A549 (cell line): ENCODE measurements around the gene SP110. TPM values are rescaled to one million over a fixed set of nuclear protein-coding genes. Genes with fewer than 3 reads are reported as not detected.

Source experiments
- ATAC-seq, 2 experiments: fragments of 200-7000 bp in 1 of 2; fragments of >200 bp in 1 of 2; cut with Nextera tagmentation in 1 of 2; cut with Tn5 transposase in 1 of 2; 3 replicates each; pipeline versions ENCODE4 v1.8.0 to v1.9.1; 2018 to 2020; ENCODE audit warnings: mild to moderate bottlenecking in 1 of 2, moderate library complexity in 1 of 2
- CTCF ChIA-PET: fragments of 300-600 bp; sonication (Branson Sonifier 250); formaldehyde crosslinking; extraction: SDS; loops from one replicate; lab custom pipeline; 2021; ENCODE audit warnings: antibody characterized with exemption, inconsistent platforms; lab: Yijun Ruan, JAX
- POLR2A ChIA-PET: fragments of 350-600 bp; formaldehyde crosslinking; extraction: SDS; loops from one replicate; lab custom pipeline; 2021; ENCODE audit warnings: antibody characterized with exemption, inconsistent platforms; lab: Yijun Ruan, JAX
- DNase-seq, 2 experiments: peaks; one replicate each; pipeline versions ENCODE4 v3.0.0 to v3.0.0-alpha.2; 2011 to 2016; ENCODE audit warnings: low read depth in 1 of 2, low spot score in 1 of 2
- FAIRE-seq: peaks from 2 replicates; lab custom pipeline; 2011; peaks lifted over from hg19 to GRCh38; lab: Jason Lieb, UNC
- H3K27ac ChIP-seq, 2 experiments: fragments of >200 bp; sonication (Bioruptor Twin); formaldehyde crosslinking; 3 replicates each; pipeline ENCODE4 v1.5.1; 2016 to 2017
- H3K4me1 ChIP-seq: fragments of >200 bp; sonication (Bioruptor Twin); formaldehyde crosslinking; 3 replicates; pipeline ENCODE4 v1.6.1; 2016
- H3K4me2 ChIP-seq: fragments of >200 bp; sonication (Bioruptor Twin); formaldehyde crosslinking; 3 replicates; pipeline ENCODE4 v1.6.1; 2016
- H3K4me3 ChIP-seq: fragments of >200 bp; sonication (Bioruptor Twin); formaldehyde crosslinking; 3 replicates; pipeline ENCODE4 v1.5.1; 2016
- H3K9me3 ChIP-seq: fragments of >200 bp; sonication (Bioruptor Twin); formaldehyde crosslinking; 3 replicates; pipeline ENCODE4 v1.6.1; 2016
- CBX2 ChIP-seq: fragments of 200-600 bp; sonication (generic); IDR thresholded peaks from 2 replicates; pipeline ENCODE4 v1.6.1; 2016; ENCODE audit warnings: low read depth, mild to moderate bottlenecking, borderline replicate concordance
- CBX8 ChIP-seq: fragments of 200-600 bp; sonication (generic); IDR thresholded peaks from 2 replicates; pipeline ENCODE4 v1.6.1; 2016
- CHD2 ChIP-seq: fragments of 150-350 bp; IDR thresholded peaks from 2 replicates; pipeline ENCODE4 v1.6.1; 2014; ENCODE audit warnings: low read length; ENCODE audit not compliant: partially characterized antibody
- EHF ChIP-seq: fragments of 250-450 bp; sonication (Bioruptor Pico); IDR thresholded peaks from 2 replicates; pipeline ENCODE4 v1.5.0; 2020; ENCODE audit warnings: mild to moderate bottlenecking
- ESRRA ChIP-seq: fragments of 150-350 bp; IDR thresholded peaks from 2 replicates; pipeline ENCODE4 v1.6.1; 2014; ENCODE audit warnings: mild to moderate bottlenecking, low read length, borderline replicate concordance
- FOSB ChIP-seq: fragments of 250-450 bp; sonication (Bioruptor Pico); IDR thresholded peaks from 2 replicates; pipeline ENCODE4 v1.5.0; 2020; ENCODE audit warnings: mild to moderate bottlenecking, moderate library complexity
- FOSL2 ChIP-seq, 2 experiments: fragments of 450-650 bp in 1 of 2; fragments of >200 bp in 1 of 2; sonication (Bioruptor Twin) in 1 of 2; formaldehyde crosslinking; IDR thresholded peaks; 2 replicates each; pipeline versions ENCODE4 v1.5.0 to v1.6.1; 2016 to 2020; ENCODE audit warnings: mild to moderate bottlenecking in 1 of 2, moderate library complexity in 1 of 2
- HES2 ChIP-seq: fragments of >200 bp; sonication (Bioruptor Twin); formaldehyde crosslinking; IDR thresholded peaks from 2 replicates; pipeline ENCODE4 v1.6.1; 2016
- HMGXB4 ChIP-seq: fragments of 250-450 bp; sonication (Bioruptor Pico); IDR thresholded peaks from 2 replicates; pipeline ENCODE4 v1.5.0; 2021; ENCODE audit warnings: mild to moderate bottlenecking, moderate library complexity, borderline replicate concordance
- HOXB13 ChIP-seq: fragments of 250-450 bp; sonication (Bioruptor Pico); IDR thresholded peaks from 2 replicates; pipeline ENCODE4 v1.5.0; 2020; ENCODE audit warnings: low read depth, mild to moderate bottlenecking, moderate library complexity
- MAFK ChIP-seq: fragments of 450-650 bp; IDR thresholded peaks from 2 replicates; pipeline ENCODE4 v1.6.1; 2014; ENCODE audit not compliant: partially characterized antibody
- MAX ChIP-seq: IDR thresholded peaks from 2 replicates; pipeline ENCODE4 v1.6.1; 2012
- NR3C1 ChIP-seq: fragments of >200 bp; sonication (Bioruptor Twin); formaldehyde crosslinking; IDR thresholded peaks from 3 replicates; pipeline ENCODE4 v1.6.1; 2017
- PHF8 ChIP-seq: fragments of 200-600 bp; sonication (generic); IDR thresholded peaks from 2 replicates; pipeline ENCODE4 v1.6.1; 2016; ENCODE audit warnings: low read depth, mild to moderate bottlenecking, antibody characterized with exemption, moderate library complexity, borderline replicate concordance
- POLR2A ChIP-seq: IDR thresholded peaks from 2 replicates; pipeline ENCODE4 v1.6.1; 2012; ENCODE audit warnings: mild to moderate bottlenecking, low read length
- POLR2AphosphoS2 ChIP-seq: conservative IDR thresholded peaks from 2 replicates; pipeline ENCODE4 v1.6.1; 2012; ENCODE audit warnings: low read length, improper control_type of control experiment, inconsistent platforms
- RAD21 ChIP-seq, 2 experiments: fragments of >200 bp in 1 of 2; sonication (Bioruptor Twin) in 1 of 2; formaldehyde crosslinking in 1 of 2; IDR thresholded peaks in 1 of 2; conservative IDR thresholded peaks in 1 of 2; 2 replicates in 1 of 2; 3 replicates in 1 of 2; pipeline ENCODE4 v1.6.1; 2012 to 2018; ENCODE audit warnings: inconsistent platforms in 1 of 2
- RARB ChIP-seq: fragments of 250-450 bp; sonication (Bioruptor Pico); IDR thresholded peaks from 2 replicates; pipeline ENCODE4 v1.8.0; 2021; ENCODE audit warnings: mild to moderate bottlenecking, moderate library complexity
- RCOR1 ChIP-seq: fragments of 150-350 bp; IDR thresholded peaks from 2 replicates; pipeline ENCODE4 v1.6.1; 2014; ENCODE audit warnings: antibody characterized with exemption, low read length, low read depth
- RFX5 ChIP-seq: fragments of 450-650 bp; IDR thresholded peaks from 2 replicates; pipeline ENCODE4 v1.7.1; 2014; ENCODE audit warnings: antibody characterized with exemption, mild to moderate bottlenecking, moderate library complexity
- RNF2 ChIP-seq: fragments of 200-600 bp; sonication (generic); IDR thresholded peaks from 2 replicates; pipeline ENCODE4 v1.6.1; 2016; ENCODE audit warnings: low read depth, mild to moderate bottlenecking, antibody characterized with exemption, moderate library complexity, borderline replicate concordance
- TFCP2L1 ChIP-seq: fragments of 250-450 bp; sonication (Bioruptor Pico); IDR thresholded peaks from 2 replicates; pipeline ENCODE4 v1.5.0; 2021; ENCODE audit warnings: mild to moderate bottlenecking
- ZC3H11A ChIP-seq: fragments of 450-650 bp; IDR thresholded peaks from 2 replicates; pipeline ENCODE4 v1.6.1; 2014; ENCODE audit warnings: antibody characterized with exemption, mild to moderate bottlenecking
- WGBS: methylation state at CpG from one replicate; pipeline ENCODE4 v1.1.6; 2017; ENCODE audit errors: missing lambda C conversion rate; 5-methylcytosine and 5-hydroxymethylcytosine counted together
- polyA plus RNA-seq, 4 experiments: library from polyadenylated mRNA; depleted of rRNA in 3 of 4; stranded (reverse); fragments of >200 nt; fragmentation: RNase III in 1 of 4; extraction: RNeasy Plus Mini Kit Qiagen cat#74134 plus additional on column Dnase treatment in 1 of 4; gene quantifications; 2 replicates in 3 of 4; 3 replicates in 1 of 4; pipeline ENCODE4 v1.2.3, GENCODE V29; 2011 to 2017
- TF ChIP-seq, protein P1 (sequence below): IDR thresholded peaks from 2 replicates; pipeline ENCODE4 v1.6.1; 2012; ENCODE audit warnings: low read depth, borderline replicate concordance

Gene SP110
- polyA plus RNA-seq, 2 of the 4 experiments (the other 2 are of a cell fraction) = 3.6 to 4.6 TPM

- Histone ChIP-seq H3K4me2 (no peak overlapping the region), H3K9me3 (peaks cover 4% of the 10 kb centered on the region; the same call in 1 of the 3 replicates), H3K27ac (no peak overlapping the region), H3K4me1 (no peaks in the 10 kb centered on the region), H3K4me3 (no peak overlapping the region)
- CTCF ChIA-PET = no interaction called here
- WGBS = 43% methylated on average over 3 of the region's 3 CpGs
- POLR2A ChIA-PET = no interaction called here
- no peak for ATAC-seq
- TF ChIP-seq FOSL2 (IDR thresholded peaks at IDR 0.05) (no peak), FOSL2 (CRISPR knock-in tag; IDR thresholded peaks at IDR 0.05) (no peak), RARB (no peak), RCOR1 (no peak), ESRRA (no peak), FOSB (CRISPR knock-in tag) (no peak), RAD21 (conservative IDR thresholded peaks at IDR 0.05 in 1 of 2, IDR thresholded peaks at IDR 0.05 in 1 of 2) (no peak), MAFK (no peak), RNF2 (no peak), HES2 (no peak), EHF (CRISPR knock-in tag) (no peak), HMGXB4 (CRISPR knock-in tag) (no peak), MAX (no peak), CHD2 (no peak), HOXB13 (CRISPR knock-in tag) (no peak), ZC3H11A (no peak), CBX8 (no peak), PHF8 (no peak), CBX2 (no peak), TFCP2L1 (no peak)
- TF ChIP-seq, protein P1, sequence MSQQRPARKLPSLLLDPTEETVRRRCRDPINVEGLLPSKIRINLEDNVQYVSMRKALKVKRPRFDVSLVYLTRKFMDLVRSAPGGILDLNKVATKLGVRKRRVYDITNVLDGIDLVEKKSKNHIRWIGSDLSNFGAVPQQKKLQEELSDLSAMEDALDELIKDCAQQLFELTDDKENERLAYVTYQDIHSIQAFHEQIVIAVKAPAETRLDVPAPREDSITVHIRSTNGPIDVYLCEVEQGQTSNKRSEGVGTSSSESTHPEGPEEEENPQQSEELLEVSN = no peak
- FAIRE-seq = no peak
- DNase-seq = no peak
These were observed 47.8 kb upstream of the SP110 start for GRCh38 chr2:230267556-230267955.

DNA sequence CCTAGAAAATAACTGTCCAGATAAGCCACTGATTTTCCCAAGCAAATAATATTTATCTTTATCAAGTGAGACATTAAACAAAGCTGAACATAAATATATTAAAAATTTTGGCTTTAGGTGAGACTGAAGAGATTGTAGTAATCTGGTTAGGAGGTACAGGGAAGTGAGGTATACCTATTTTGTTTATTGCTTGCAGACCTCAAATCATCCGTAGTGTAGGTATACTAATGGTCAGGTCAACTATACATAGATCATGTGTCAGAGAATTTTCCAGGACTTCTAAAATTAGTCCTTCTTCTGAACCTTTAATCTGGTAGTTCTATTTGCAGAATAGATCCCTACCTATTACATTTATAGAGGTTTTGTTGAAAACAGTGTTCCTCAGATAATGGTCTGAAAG lies 47.3 kb upstream of the SP110 start:
- 61% methylated on average over 1 of the region's 1 CpG for WGBS
- no peak for FAIRE-seq

More for the DNA sequence above, 47.3 kb upstream of the SP110 start:
- H3K27ac ChIP-seq = no peak overlapping the region
- H3K4me2 ChIP-seq = no peak overlapping the region
- no peaks in the 10 kb centered on the region for H3K4me1 ChIP-seq
- ATAC-seq = no peak
- no peak overlapping the region for H3K4me3 ChIP-seq
- TF ChIP-seq RFX5 = no peak
- TF ChIP-seq MAFK = no peak
- TF ChIP-seq NR3C1 = no peak
- TF ChIP-seq, protein P1 = no peak
- TF ChIP-seq POLR2AphosphoS2 = no peak
- no peak for TF ChIP-seq POLR2A
- ChIA-PET CTCF (no interaction called here), POLR2A (no interaction called here)
- no peak for DNase-seq
- H3K9me3 ChIP-seq = peaks cover 2% of the 10 kb centered on the region; the same call in 1 of the 3 replicates
